IMR-90 (cell line): Measurements from ENCODE around the gene GFM1. TPM values are rescaled to one million over a fixed set of nuclear protein-coding genes. Genes with fewer than 3 reads are reported as not detected.

Source experiments
- ATAC-seq: fragments of 200-7000 bp; cut with Tn5 transposase; 2 replicates; pipeline ENCODE4 v1.9.1; 2020; ENCODE audit warnings: low read depth, mild to moderate bottlenecking, moderate library complexity
- BruUV-seq: library from RNA; stranded (reverse); fragments of 400-500 nt; replicated peaks from 2 replicates; lab custom pipeline; 2021; lab: Mats Ljungman, UMichigan
- CTCF ChIA-PET: fragments of 300-600 bp; formaldehyde crosslinking; extraction: SDS; loops from one replicate; lab custom pipeline; 2021; ENCODE audit warnings: antibody characterized with exemption; lab: Yijun Ruan, JAX
- POLR2A ChIA-PET: fragments of 300-600 bp; sonication (Branson Sonifier 250); formaldehyde crosslinking; loops from one replicate; lab custom pipeline; 2022; ENCODE audit warnings: antibody characterized with exemption; ENCODE audit not compliant: unreplicated experiment; lab: Charles Lee
- DNase-seq: peaks from one replicate; pipeline ENCODE4 v3.0.0; 2013
- H2AFZ ChIP-seq: replicated peaks from 2 replicates; pipeline ENCODE3; 2013; ENCODE audit warnings: low read length, mild to moderate bottlenecking; ENCODE audit not compliant: poor library complexity
- H2AK5ac ChIP-seq: 2 replicates; pipeline ENCODE4 v1.6.1; 2013; ENCODE audit warnings: low read depth, low read length, inconsistent platforms
- H2AK9ac ChIP-seq: replicated peaks from 2 replicates; pipeline ENCODE3; 2013; ENCODE audit warnings: mild to moderate bottlenecking, low read depth, low read length, moderate library complexity; ENCODE audit not compliant: poor library complexity
- H2BK120ac ChIP-seq: 2 replicates; pipeline ENCODE4 v1.6.1; 2013; ENCODE audit warnings: low read depth, low read length, inconsistent platforms
- H2BK15ac ChIP-seq: 3 replicates; pipeline ENCODE4 v1.6.1; 2013; ENCODE audit warnings: low read depth, low read length, inconsistent platforms
- H2BK20ac ChIP-seq: 2 replicates; pipeline ENCODE4 v1.6.1; 2013; ENCODE audit warnings: low read depth, mild to moderate bottlenecking, inconsistent platforms, low read length, moderate library complexity
- H2BK5ac ChIP-seq: 2 replicates; pipeline ENCODE4 v1.6.1; 2013; ENCODE audit warnings: mild to moderate bottlenecking, low read depth, low read length, inconsistent platforms; ENCODE audit not compliant: poor library complexity, severe bottlenecking
- H3K14ac ChIP-seq: replicated peaks from 2 replicates; pipeline ENCODE4 v1.6.1; 2013; ENCODE audit warnings: low read depth, low read length, inconsistent platforms
- H3K18ac ChIP-seq: 2 replicates; pipeline ENCODE4 v1.6.1; 2013; ENCODE audit warnings: low read depth, low read length, control low read depth
- H3K23ac ChIP-seq: 2 replicates; pipeline ENCODE4 v1.6.1; 2013; ENCODE audit warnings: low read depth, low read length, inconsistent platforms
- H3K27ac ChIP-seq: 2 replicates; pipeline ENCODE4 v1.5.1; 2013; ENCODE audit warnings: mild to moderate bottlenecking, control low read depth, low read length; ENCODE audit not compliant: insufficient read depth
- H3K27me3 ChIP-seq: 2 replicates; pipeline ENCODE4 v1.6.1; 2013; ENCODE audit warnings: low read length; ENCODE audit not compliant: control insufficient read depth, insufficient read depth
- H3K36me3 ChIP-seq: 2 replicates; pipeline ENCODE4 v1.6.1; 2013; ENCODE audit warnings: low read length, mixed read lengths; ENCODE audit not compliant: control insufficient read depth, insufficient read depth
- H3K4ac ChIP-seq: 2 replicates; pipeline ENCODE4 v1.6.1; 2013; ENCODE audit warnings: low read depth, low read length, inconsistent platforms
- H3K4me1 ChIP-seq: 2 replicates; pipeline ENCODE4 v1.6.1; 2013; ENCODE audit warnings: low read length, mixed read lengths; ENCODE audit not compliant: control insufficient read depth, insufficient read depth
- H3K4me2 ChIP-seq: 2 replicates; pipeline ENCODE4 v1.6.1; 2013; ENCODE audit warnings: low read depth, mild to moderate bottlenecking, control low read depth, low read length, moderate library complexity
- H3K4me3 ChIP-seq: 2 replicates; pipeline ENCODE4 v1.5.1; 2013; ENCODE audit warnings: low read depth, mild to moderate bottlenecking, control low read depth, low read length, moderate library complexity; ENCODE audit not compliant: insufficient read depth
- H3K56ac ChIP-seq: 2 replicates; pipeline ENCODE4 v1.6.1; 2013; ENCODE audit warnings: low read length, inconsistent platforms; ENCODE audit not compliant: insufficient read depth; ENCODE audit errors: extremely low read depth
- H3K79me1 ChIP-seq, 2 experiments: 2 replicates each; pipeline ENCODE4 v1.6.1; 2013; ENCODE audit warnings: low read length in 2 of 2, inconsistent platforms in 1 of 2, low read depth in 1 of 2
- H3K9ac ChIP-seq: 2 replicates; pipeline ENCODE4 v1.6.1; 2013; ENCODE audit warnings: low read depth, low read length, control low read depth
- H3K9me1 ChIP-seq: 2 replicates; pipeline ENCODE4 v1.6.1; 2013; ENCODE audit warnings: low read length, inconsistent platforms; ENCODE audit not compliant: insufficient read depth
- H3K9me3 ChIP-seq: 2 replicates; pipeline ENCODE4 v1.6.1; 2013; ENCODE audit warnings: low read length; ENCODE audit not compliant: control insufficient read depth, insufficient read depth
- H4K20me1 ChIP-seq: 2 replicates; pipeline ENCODE4 v1.6.1; 2013; ENCODE audit warnings: low read length, inconsistent platforms; ENCODE audit not compliant: insufficient read depth
- H4K5ac ChIP-seq: 2 replicates; pipeline ENCODE4 v1.6.1; 2013; ENCODE audit warnings: mild to moderate bottlenecking, low read depth, low read length, control low read depth
- H4K8ac ChIP-seq, 2 experiments: 2 replicates each; pipeline ENCODE4 v1.6.1; 2013; ENCODE audit warnings: low read depth in 2 of 2, low read length in 2 of 2, control low read depth in 1 of 2, inconsistent platforms in 1 of 2
- H4K91ac ChIP-seq: 2 replicates; pipeline ENCODE4 v1.6.1; 2013; ENCODE audit warnings: low read depth, low read length, inconsistent platforms; ENCODE audit not compliant: insufficient read depth
- BHLHE40 ChIP-seq: fragments of 150-350 bp; IDR thresholded peaks from 2 replicates; pipeline ENCODE4 v1.6.1; 2016; ENCODE audit warnings: mild to moderate bottlenecking, low read depth, low read length
- CEBPB ChIP-seq: IDR thresholded peaks from 2 replicates; pipeline ENCODE4 v1.6.1; 2012; ENCODE audit warnings: low read depth, low read length, improper control_type of control experiment
- CHD1 ChIP-seq: IDR thresholded peaks from 2 replicates; pipeline ENCODE4 v1.6.1; 2012; ENCODE audit warnings: low read depth, low read length, improper control_type of control experiment
- FOS ChIP-seq: fragments of 150-350 bp; IDR thresholded peaks from 2 replicates; pipeline ENCODE4 v1.6.1; 2016; ENCODE audit warnings: low read depth, low read length
- MAFK ChIP-seq: IDR thresholded peaks from 2 replicates; pipeline ENCODE4 v1.6.1; 2012; ENCODE audit warnings: low read depth, low read length, improper control_type of control experiment
- MAZ ChIP-seq: IDR thresholded peaks from 2 replicates; pipeline ENCODE4 v1.6.1; 2012; ENCODE audit warnings: low read depth, mild to moderate bottlenecking, low read length, improper control_type of control experiment, moderate library complexity, borderline replicate concordance
- MXI1 ChIP-seq: IDR thresholded peaks from 2 replicates; pipeline ENCODE4 v1.6.1; 2012; ENCODE audit warnings: low read depth, mild to moderate bottlenecking, low read length, moderate library complexity, borderline replicate concordance
- NFE2L2 ChIP-seq: fragments of 150-350 bp; IDR thresholded peaks from 2 replicates; pipeline ENCODE4 v1.6.1; 2016; ENCODE audit warnings: low read depth, mild to moderate bottlenecking, low read length
- POLR2A ChIP-seq: IDR thresholded peaks from 2 replicates; pipeline ENCODE4 v1.6.1; 2012; ENCODE audit warnings: mild to moderate bottlenecking, low read depth, low read length
- RAD21 ChIP-seq: IDR thresholded peaks from 2 replicates; pipeline ENCODE4 v1.6.1; 2012; ENCODE audit warnings: low read length, improper control_type of control experiment
- RCOR1 ChIP-seq: IDR thresholded peaks from 2 replicates; pipeline ENCODE4 v1.6.1; 2012; ENCODE audit warnings: mild to moderate bottlenecking, low read length, improper control_type of control experiment; ENCODE audit not compliant: insufficient replicate concordance
- RFX5 ChIP-seq: IDR thresholded peaks from 2 replicates; pipeline ENCODE4 v1.8.0; 2012; ENCODE audit warnings: low read depth, mild to moderate bottlenecking, low read length, moderate library complexity
- SMC3 ChIP-seq: fragments of 150-350 bp; IDR thresholded peaks from 2 replicates; pipeline ENCODE4 v1.6.1; 2016; ENCODE audit warnings: low read depth, mild to moderate bottlenecking, antibody characterized with exemption, low read length, moderate library complexity
- WGBS, 2 experiments: methylation state at CpG; one replicate each; pipeline versions ENCODE4 v1.1.5 to v1.1.7; 2013; ENCODE audit warnings: missing lambda C conversion rate in 2 of 2; ENCODE audit not compliant: insufficient read length in 1 of 2; ENCODE audit errors: extremely low coverage in 2 of 2; 5-methylcytosine and 5-hydroxymethylcytosine counted together
- dilution Hi-C: fragments of 300-500 bp; cut with HindIII; formaldehyde crosslinking; loops from one replicate; pipeline ENCODE4 v1.14.3; 2018; ENCODE audit warnings: low sequenced_read_pairs; ENCODE audit not compliant: unreplicated experiment
- in situ Hi-C: fragments of 300-500 bp; cut with MboI; formaldehyde crosslinking; loops from 3 replicates; pipeline ENCODE4 v1.14.3; 2019; ENCODE audit warnings: low sequenced_read_pairs, inconsistent platforms, mixed read lengths
- intact Hi-C: fragments of 100-400 bp; cut with micrococcal nuclease; formaldehyde crosslinking; loops from 2 replicates; pipeline ENCODE4 v1.10.0; 2022
- polyA plus RNA-seq, 3 experiments: library from polyadenylated mRNA; depleted of rRNA; stranded (reverse); fragments of >200 nt; gene quantifications; 2 replicates each; pipeline ENCODE4 v1.2.3, GENCODE V29; 2012; ENCODE audit warnings: low replicate concordance in 1 of 3
- total RNA-seq: library from RNA; depleted of rRNA; stranded (reverse); fragments of >200 nt; gene quantifications from 2 replicates; pipeline ENCODE4 v1.2.3, GENCODE V29; 2012
- TF ChIP-seq, protein P1 (sequence below): fragments of 150-350 bp; IDR thresholded peaks from 2 replicates; pipeline ENCODE4 v1.6.1; 2016; ENCODE audit warnings: low read depth, mild to moderate bottlenecking, low read length, moderate library complexity, borderline replicate concordance
- TF ChIP-seq, protein P2 (sequence below): fragments of 150-350 bp; IDR thresholded peaks from 2 replicates; pipeline ENCODE4 v1.6.1; 2017; ENCODE audit warnings: mild to moderate bottlenecking, antibody characterized with exemption, low read length, low read depth
- TF ChIP-seq, protein P3 (sequence below): conservative IDR thresholded peaks from 2 replicates; pipeline ENCODE4 v1.5.1; 2012; ENCODE audit warnings: mild to moderate bottlenecking, low read depth, low read length, improper control_type of control experiment

The GFM1 gene
- total and polyA plus RNA-seq, 2 of the 4 experiments (the other 2 are of a cell fraction), result 12.4 to 36.0 TPM

DNA sequence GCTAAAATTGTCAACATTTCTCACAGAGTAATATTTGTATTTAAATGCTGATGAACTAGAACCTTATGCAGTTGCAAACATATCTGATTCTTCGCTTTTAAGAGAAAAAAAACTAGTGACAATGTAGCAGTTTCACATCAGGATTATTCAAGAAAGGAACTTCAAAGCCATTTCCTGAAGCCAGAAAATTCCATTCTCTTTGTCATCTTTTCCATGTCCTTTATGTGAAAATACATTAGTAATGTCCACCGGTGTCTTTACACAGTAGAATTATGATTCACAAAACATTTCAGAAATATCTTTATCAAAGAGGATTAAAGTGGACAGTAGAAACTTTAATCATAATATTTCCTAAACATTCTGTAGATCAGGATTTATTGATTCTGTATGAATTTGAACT lies 40.8 kb downstream of the GFM1 start:
- no TSS peak for BruUV-seq
- H3K27me3 ChIP-seq, result no peaks in the 10 kb centered on the region
- no peaks in the 10 kb centered on the region for H3K9me3 ChIP-seq
- no peak for DNase-seq
- no CpG with 5 or more reads among the region's 2 CpGs for WGBS, 2 experiments
- no peak overlapping the region for H2BK20ac ChIP-seq
- H3K36me3 ChIP-seq, result no peaks in the 10 kb centered on the region
- ChIA-PET CTCF (interaction anchor here (0.6 kb wide), 1 partner anchor 41 kb away, joined by 9 read pairs; the partner anchor contains the start of gene GFM1), POLR2A (no interaction called here)
- H2BK120ac ChIP-seq, result no peak overlapping the region
- H3K14ac ChIP-seq, result no peak overlapping the region; the same call in 1 of the 2 replicates
- H3K27ac ChIP-seq, result no peak overlapping the region; the same call in 1 of the 2 replicates
- H3K18ac ChIP-seq, result peak overlapping the region; percentile 50; the same call in 1 of the 2 replicates
- H3K23ac ChIP-seq, result peak overlapping the region; percentile 19; the same call in 1 of the 2 replicates
- intact Hi-C loops (no loop called here), in situ Hi-C loops (no loop called here), dilution Hi-C loops (no loop called here)
- H2AFZ ChIP-seq, result no peak overlapping the region
- no peak overlapping the region for H3K56ac ChIP-seq
- H2AK5ac ChIP-seq, result no peak overlapping the region; the same call in 1 of the 2 replicates
- H3K4me2 ChIP-seq, result peak overlapping the region; percentile 16; the same call in 1 of the 2 replicates
- H4K8ac ChIP-seq, result no peak overlapping the region; a peak in 1 of 4 replicates
- H3K4me3 ChIP-seq, result no peak overlapping the region
- H3K4ac ChIP-seq, result peak overlapping the region; percentile 49; the same call in 1 of the 2 replicates
- peak overlapping the region; percentile 84; the same call in 1 of the 2 replicates for H4K5ac ChIP-seq
- no peak overlapping the region for H4K91ac ChIP-seq
- peaks cover 4% of the 10 kb centered on the region for H3K9me1 ChIP-seq
- H2AK9ac ChIP-seq, result no peak overlapping the region
- no peaks in the 10 kb centered on the region for H4K20me1 ChIP-seq
- H3K79me1 ChIP-seq, result peaks cover 0 to 9% of the 10 kb centered on the region in 2 experiments; a peak in 3 of 4 replicates
- peak overlapping the region; percentile 53 for H2BK5ac ChIP-seq
- H3K4me1 ChIP-seq, result peaks cover 3% of the 10 kb centered on the region
- peak overlapping the region; percentile 64; the same call in 1 of the 3 replicates for H2BK15ac ChIP-seq
- no peak overlapping the region; the same call in 1 of the 2 replicates for H3K9ac ChIP-seq
- TF ChIP-seq FOS (no peak), NFE2L2 (no peak), MAFK (no peak), CHD1 (no peak), MAZ (no peak), CEBPB (no peak), POLR2A (no peak), BHLHE40 (no peak), RCOR1 (no peak), MXI1 (no peak), SMC3 (no peak), RFX5 (no peak), RAD21 (no peak)
- TF ChIP-seq, protein P1, sequence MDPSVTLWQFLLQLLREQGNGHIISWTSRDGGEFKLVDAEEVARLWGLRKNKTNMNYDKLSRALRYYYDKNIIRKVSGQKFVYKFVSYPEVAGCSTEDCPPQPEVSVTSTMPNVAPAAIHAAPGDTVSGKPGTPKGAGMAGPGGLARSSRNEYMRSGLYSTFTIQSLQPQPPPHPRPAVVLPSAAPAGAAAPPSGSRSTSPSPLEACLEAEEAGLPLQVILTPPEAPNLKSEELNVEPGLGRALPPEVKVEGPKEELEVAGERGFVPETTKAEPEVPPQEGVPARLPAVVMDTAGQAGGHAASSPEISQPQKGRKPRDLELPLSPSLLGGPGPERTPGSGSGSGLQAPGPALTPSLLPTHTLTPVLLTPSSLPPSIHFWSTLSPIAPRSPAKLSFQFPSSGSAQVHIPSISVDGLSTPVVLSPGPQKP, result no peak
- TF ChIP-seq, protein P2, sequence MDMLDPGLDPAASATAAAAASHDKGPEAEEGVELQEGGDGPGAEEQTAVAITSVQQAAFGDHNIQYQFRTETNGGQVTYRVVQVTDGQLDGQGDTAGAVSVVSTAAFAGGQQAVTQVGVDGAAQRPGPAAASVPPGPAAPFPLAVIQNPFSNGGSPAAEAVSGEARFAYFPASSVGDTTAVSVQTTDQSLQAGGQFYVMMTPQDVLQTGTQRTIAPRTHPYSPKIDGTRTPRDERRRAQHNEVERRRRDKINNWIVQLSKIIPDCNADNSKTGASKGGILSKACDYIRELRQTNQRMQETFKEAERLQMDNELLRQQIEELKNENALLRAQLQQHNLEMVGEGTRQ, result no peak
- TF ChIP-seq, protein P3, sequence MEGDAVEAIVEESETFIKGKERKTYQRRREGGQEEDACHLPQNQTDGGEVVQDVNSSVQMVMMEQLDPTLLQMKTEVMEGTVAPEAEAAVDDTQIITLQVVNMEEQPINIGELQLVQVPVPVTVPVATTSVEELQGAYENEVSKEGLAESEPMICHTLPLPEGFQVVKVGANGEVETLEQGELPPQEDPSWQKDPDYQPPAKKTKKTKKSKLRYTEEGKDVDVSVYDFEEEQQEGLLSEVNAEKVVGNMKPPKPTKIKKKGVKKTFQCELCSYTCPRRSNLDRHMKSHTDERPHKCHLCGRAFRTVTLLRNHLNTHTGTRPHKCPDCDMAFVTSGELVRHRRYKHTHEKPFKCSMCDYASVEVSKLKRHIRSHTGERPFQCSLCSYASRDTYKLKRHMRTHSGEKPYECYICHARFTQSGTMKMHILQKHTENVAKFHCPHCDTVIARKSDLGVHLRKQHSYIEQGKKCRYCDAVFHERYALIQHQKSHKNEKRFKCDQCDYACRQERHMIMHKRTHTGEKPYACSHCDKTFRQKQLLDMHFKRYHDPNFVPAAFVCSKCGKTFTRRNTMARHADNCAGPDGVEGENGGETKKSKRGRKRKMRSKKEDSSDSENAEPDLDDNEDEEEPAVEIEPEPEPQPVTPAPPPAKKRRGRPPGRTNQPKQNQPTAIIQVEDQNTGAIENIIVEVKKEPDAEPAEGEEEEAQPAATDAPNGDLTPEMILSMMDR, result no peak
- ATAC-seq, result no peak
